Calu3 (cell line): Measurements from ENCODE around the gene MCUB. TPM values are rescaled to one million over a fixed set of nuclear protein-coding genes. Genes with fewer than 3 reads are reported as not detected.

Experiments used
- BruUV-seq: library from RNA; stranded (reverse); fragments of 400-500 nt; replicated peaks from 2 replicates; lab custom pipeline; 2021; lab: Mats Ljungman, UMichigan
- CTCF ChIA-PET: fragments of 300-600 bp; sonication (Branson Sonifier 250); formaldehyde crosslinking; loops from one replicate; lab custom pipeline; 2022; ENCODE audit warnings: antibody characterized with exemption; lab: Charles Lee
- DNase-seq: peaks from one replicate; pipeline ENCODE4 v3.0.0; 2022
- H3K27ac Mint-ChIP-seq: one replicate; pipeline ENCODE4 v1.8.0; 2022; ENCODE audit warnings: mixed read lengths; ENCODE audit not compliant: unreplicated experiment
- H3K27me3 Mint-ChIP-seq: one replicate; pipeline ENCODE4 v1.8.0; 2022; ENCODE audit warnings: mixed read lengths; ENCODE audit not compliant: unreplicated experiment
- H3K36me3 Mint-ChIP-seq: one replicate; pipeline ENCODE4 v1.8.0; 2022; ENCODE audit warnings: mild to moderate bottlenecking, moderate library complexity, mixed read lengths; ENCODE audit not compliant: insufficient read depth, unreplicated experiment
- H3K4me1 Mint-ChIP-seq: one replicate; pipeline ENCODE4 v1.8.0; 2022; ENCODE audit warnings: mild to moderate bottlenecking, low read depth, mixed read lengths; ENCODE audit not compliant: unreplicated experiment
- H3K4me3 Mint-ChIP-seq: one replicate; pipeline ENCODE4 v1.8.0; 2022; ENCODE audit warnings: mild to moderate bottlenecking, low read depth, moderate library complexity, mixed read lengths; ENCODE audit not compliant: unreplicated experiment
- H3K9me3 Mint-ChIP-seq: one replicate; pipeline ENCODE4 v1.8.0; 2022; ENCODE audit warnings: low read depth, mixed read lengths; ENCODE audit not compliant: unreplicated experiment
- intact Hi-C: fragments of 100-400 bp; cut with micrococcal nuclease; formaldehyde crosslinking; loops from one replicate; pipeline ENCODE4 v1.10.0; 2022; ENCODE audit not compliant: unreplicated experiment
- total RNA-seq: library from RNA; stranded (reverse); gene quantifications from 2 replicates; pipeline ENCODE4 v1.2.3, GENCODE V29; 2022
- TF ChIP-seq, protein P1 (sequence below): fragments of 200-600 bp; IDR thresholded peaks from one replicate; pipeline ENCODE4 v1.8.0; 2022; ENCODE audit warnings: antibody characterized with exemption; ENCODE audit not compliant: unreplicated experiment

MCUB gene
- total RNA-seq, 1 experiment from 2014 or later: 11.8 TPM

DNA sequence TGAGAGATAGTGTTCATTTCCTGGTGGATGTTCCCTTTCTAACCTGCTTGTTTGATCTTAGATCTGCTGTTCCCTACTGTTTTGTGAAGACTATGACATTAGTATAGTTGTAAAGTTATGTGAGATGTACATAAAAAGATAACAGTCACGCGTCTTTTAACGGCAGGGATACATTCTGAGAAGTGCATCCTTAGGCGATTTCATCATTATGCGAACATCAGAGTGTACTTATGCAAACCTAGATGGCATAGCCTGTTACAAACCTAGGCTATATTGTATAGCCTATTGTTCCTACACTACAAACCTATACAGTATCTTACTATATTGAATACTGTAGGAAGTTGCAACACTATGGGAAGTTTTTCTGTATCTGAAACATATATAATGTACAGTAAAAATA, 50.4 kb downstream of the MCUB start:
- DNase-seq: no peak

DNA sequence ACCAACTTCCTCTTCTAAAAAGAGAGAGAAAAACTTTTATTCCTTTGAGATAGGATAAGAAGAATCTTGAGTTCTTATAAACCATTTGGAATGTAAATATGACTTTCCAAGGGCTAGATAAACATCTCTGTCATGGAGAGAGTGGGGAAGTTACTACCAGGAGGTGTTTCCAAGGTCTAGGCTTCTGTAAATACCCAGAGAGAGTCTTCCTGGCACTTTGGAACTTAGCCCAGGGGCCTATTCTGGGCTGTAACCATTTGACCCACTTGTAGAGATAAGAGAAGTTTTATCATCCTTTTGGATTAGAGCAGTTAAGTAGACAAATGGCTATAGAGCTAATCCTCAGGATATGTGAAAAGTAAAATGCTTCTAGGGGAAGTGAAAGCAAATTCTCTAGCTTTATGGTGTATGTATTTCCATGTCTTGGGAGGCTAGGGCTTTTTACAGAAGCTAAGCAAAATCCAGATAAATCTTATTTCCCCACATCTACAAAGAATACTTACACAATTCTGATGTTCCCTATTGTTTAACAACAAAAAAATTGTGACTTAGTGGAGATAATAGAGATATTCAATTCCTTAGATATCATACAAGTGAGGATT, 51.1 kb downstream of the MCUB start:
- TF ChIP-seq, protein P1, sequence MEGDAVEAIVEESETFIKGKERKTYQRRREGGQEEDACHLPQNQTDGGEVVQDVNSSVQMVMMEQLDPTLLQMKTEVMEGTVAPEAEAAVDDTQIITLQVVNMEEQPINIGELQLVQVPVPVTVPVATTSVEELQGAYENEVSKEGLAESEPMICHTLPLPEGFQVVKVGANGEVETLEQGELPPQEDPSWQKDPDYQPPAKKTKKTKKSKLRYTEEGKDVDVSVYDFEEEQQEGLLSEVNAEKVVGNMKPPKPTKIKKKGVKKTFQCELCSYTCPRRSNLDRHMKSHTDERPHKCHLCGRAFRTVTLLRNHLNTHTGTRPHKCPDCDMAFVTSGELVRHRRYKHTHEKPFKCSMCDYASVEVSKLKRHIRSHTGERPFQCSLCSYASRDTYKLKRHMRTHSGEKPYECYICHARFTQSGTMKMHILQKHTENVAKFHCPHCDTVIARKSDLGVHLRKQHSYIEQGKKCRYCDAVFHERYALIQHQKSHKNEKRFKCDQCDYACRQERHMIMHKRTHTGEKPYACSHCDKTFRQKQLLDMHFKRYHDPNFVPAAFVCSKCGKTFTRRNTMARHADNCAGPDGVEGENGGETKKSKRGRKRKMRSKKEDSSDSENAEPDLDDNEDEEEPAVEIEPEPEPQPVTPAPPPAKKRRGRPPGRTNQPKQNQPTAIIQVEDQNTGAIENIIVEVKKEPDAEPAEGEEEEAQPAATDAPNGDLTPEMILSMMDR: no peak
- Mint-ChIP-seq H3K4me1 (no peaks in the 10 kb centered on the region), H3K27ac (no peak overlapping the region), H3K36me3 (no peaks in the 10 kb centered on the region), H3K9me3 (peaks cover 4% of the 10 kb centered on the region), H3K4me3 (no peak overlapping the region), H3K27me3 (no peaks in the 10 kb centered on the region)
- no TSS peak for BruUV-seq
- no peak for DNase-seq
- intact Hi-C loops: no loop called here
- CTCF ChIA-PET: no interaction called here

More for the DNA sequence above, 50.4 kb downstream of the MCUB start:
- Mint-ChIP-seq H3K27ac (no peak overlapping the region), H3K27me3 (no peaks in the 10 kb centered on the region), H3K4me3 (no peak overlapping the region), H3K36me3 (no peaks in the 10 kb centered on the region), H3K4me1 (no peaks in the 10 kb centered on the region), H3K9me3 (peaks cover 4% of the 10 kb centered on the region)
- intact Hi-C loops: no loop called here
- CTCF ChIA-PET: no interaction called here
- TF ChIP-seq, protein P1: no peak
- BruUV-seq: no TSS peak

DNA sequence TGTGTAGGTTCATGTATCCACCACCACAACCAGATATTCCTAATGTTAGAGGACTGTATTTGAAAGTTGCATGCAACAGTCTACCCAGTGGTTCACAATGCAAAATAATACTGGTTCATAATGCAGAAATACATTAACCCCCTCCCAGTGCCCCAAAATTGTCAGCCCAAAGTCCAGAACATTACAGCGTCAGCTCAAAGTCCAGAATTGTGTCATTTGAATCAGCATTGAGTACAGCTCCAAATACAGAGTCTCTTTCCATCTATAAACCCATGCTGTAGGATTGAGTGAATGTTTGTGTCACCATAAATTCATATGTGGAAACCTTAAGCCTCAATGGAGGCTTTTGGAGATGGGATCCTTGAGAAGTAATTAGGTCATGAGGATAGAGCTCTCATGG, 54.0 kb downstream of the MCUB start:
- TF ChIP-seq, protein P1: no peak
- H3K4me1 Mint-ChIP-seq: no peaks in the 10 kb centered on the region
- H3K27ac Mint-ChIP-seq: no peak overlapping the region
- H3K9me3 Mint-ChIP-seq: no peaks in the 10 kb centered on the region
- H3K36me3 Mint-ChIP-seq: no peaks in the 10 kb centered on the region
- DNase-seq: no peak
- CTCF ChIA-PET: no interaction called here
- no peak overlapping the region for H3K4me3 Mint-ChIP-seq
- intact Hi-C loops: no loop called here
- no TSS peak for BruUV-seq
- no peaks in the 10 kb centered on the region for H3K27me3 Mint-ChIP-seq

DNA sequence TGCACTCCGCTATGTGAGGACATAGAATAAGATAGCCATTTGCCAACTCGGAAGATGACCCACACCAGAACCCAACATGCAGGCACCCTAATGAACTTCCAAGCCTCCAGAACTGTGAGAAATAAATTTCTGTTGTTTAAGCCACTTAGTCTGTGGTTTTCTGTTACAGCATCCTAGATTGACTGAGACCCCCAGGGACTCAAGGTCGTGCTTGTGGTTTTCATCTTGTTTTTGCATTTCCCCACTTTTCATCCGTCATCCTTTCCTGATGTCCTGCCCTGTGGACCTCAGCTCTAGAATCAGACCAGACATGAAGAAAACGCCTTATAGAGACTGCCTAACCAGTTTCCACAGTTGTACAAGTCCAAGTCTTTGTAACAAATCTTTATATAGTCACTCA, 54.4 kb downstream of the MCUB start:
- no peaks in the 10 kb centered on the region for H3K36me3 Mint-ChIP-seq
- H3K4me1 Mint-ChIP-seq: no peaks in the 10 kb centered on the region
- no peak overlapping the region for H3K27ac Mint-ChIP-seq
- H3K9me3 Mint-ChIP-seq: no peaks in the 10 kb centered on the region
- TF ChIP-seq, protein P1: no peak
- no TSS peak for BruUV-seq
- H3K27me3 Mint-ChIP-seq: no peaks in the 10 kb centered on the region
- no peak for DNase-seq
- H3K4me3 Mint-ChIP-seq: no peak overlapping the region
- intact Hi-C loops: no loop called here
- CTCF ChIA-PET: no interaction called here
